Stimulated activated CD4-positive, alpha-beta T cell treated with anti-CD3 and anti-CD28 coated beads, Interleukin-12 subunit alpha, Interleukin-12 subunit beta, amount 100 ng/mL, for 4 hours (primary cell): ENCODE measurements around the gene DOK4.
"Not testable (repeated sequence)": the region's sequence is repeated elsewhere in the genome, so short reads cannot be mapped to it uniquely, and the experiment has no call there.

Experiments
- DNase-seq: peaks from one replicate; pipeline ENCODE4 v3.0.0-alpha.2; 2020

The DOK4 gene

GRCh38 chr16:57439947-57440346, 46.3 kb downstream of the DOK4 start:
- DNase-seq: not testable (repeated sequence)

GRCh38 chr16:57435838-57436237, 50.5 kb downstream of the DOK4 start:
- no peak for DNase-seq

DNA sequence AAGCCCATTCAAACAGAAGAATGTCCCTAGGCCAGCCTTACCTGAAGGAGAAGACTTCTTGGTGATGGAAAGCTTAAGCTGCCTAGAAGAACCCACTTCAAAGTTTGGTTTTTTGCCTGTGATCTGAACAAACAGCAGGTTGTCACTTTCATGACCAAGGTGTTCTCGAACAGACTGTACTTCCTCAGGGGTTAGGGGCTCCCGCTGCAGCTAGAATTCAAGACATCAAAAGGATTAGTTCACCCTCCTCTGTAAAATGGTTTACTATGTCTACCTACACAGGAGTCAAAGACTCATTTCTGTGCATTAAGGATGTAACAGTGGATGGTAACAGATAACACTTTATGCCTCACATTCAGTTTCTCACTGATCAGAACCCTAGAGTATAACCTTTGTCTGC, 52.3 kb downstream of the DOK4 start:
- no peak for DNase-seq

- no peak for DNase-seq
Measured at GRCh38 chr16:57432989-57433388, 53.3 kb downstream of the DOK4 start.

- no peak for DNase-seq
Measured at GRCh38 chr16:57432505-57432904, 53.8 kb downstream of the DOK4 start.

GRCh38 chr16:57430955-57431354, 55.3 kb downstream of the DOK4 start:
- no peak for DNase-seq

DNA sequence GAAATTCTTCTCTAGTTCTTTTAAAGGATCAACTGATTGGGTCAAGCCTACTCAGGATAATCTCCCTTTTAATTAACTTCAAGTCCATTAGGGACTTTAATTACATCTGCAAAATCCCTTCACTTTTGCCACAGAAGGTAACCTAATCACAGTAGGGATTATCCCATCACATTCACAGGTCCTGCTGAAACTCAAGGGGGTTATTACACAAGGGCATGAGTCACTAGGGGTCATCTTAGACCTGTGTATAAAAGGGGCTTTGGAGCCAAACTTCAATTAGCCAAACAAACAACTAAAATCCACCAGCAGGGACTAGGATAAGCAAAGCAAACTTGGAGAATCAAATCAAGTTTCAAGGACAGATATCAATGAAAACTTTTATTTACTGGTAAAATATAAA, 58.5 kb downstream of the DOK4 start:
- no peak for DNase-seq

GRCh38 chr16:57427307-57427706, 59.0 kb downstream of the DOK4 start:
- DNase-seq: no peak

DNA sequence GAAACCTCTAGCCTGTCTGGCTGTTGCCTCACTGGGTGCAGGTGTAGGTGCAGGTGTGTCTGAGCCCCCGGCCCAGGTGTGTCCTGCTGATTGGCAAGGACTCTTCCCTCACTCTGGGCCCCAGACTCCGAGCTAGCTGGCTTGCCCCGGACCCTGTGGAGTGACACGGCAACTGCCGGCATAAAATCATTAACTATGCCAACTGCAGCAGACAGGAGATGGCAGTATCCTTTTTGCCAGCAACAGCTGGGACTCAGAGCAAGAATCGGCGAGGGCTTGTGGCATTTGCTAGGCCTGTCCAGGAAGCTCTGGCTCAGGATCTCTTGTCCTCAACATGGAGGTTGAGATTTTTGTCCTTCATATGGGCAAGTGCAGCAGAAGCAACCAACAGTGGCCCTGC, 59.9 kb downstream of the DOK4 start:
- DNase-seq: no peak

DNA sequence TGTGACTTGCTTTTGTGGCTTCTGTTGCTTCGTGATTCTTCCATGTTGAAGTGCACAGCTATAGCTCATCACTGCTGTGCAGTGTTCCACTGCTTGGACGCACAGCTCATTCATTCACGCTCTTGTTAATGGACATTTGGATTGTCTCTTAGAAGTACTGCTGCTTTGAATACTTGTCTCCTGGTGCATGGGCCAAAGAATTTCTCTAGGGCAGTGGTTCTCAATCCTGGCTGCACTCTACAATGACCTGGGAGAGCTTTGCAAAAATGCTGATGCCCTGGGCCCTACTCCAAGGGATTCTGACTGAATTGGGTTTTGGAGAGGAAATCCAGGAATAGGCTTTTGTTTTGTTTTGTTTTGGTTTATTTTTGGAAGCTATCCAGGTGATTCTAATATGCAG, 61.7 kb downstream of the DOK4 start:
- DNase-seq: no peak

GRCh38 chr16:57423152-57423551, 63.1 kb downstream of the DOK4 start:
- DNase-seq: no peak

DNA sequence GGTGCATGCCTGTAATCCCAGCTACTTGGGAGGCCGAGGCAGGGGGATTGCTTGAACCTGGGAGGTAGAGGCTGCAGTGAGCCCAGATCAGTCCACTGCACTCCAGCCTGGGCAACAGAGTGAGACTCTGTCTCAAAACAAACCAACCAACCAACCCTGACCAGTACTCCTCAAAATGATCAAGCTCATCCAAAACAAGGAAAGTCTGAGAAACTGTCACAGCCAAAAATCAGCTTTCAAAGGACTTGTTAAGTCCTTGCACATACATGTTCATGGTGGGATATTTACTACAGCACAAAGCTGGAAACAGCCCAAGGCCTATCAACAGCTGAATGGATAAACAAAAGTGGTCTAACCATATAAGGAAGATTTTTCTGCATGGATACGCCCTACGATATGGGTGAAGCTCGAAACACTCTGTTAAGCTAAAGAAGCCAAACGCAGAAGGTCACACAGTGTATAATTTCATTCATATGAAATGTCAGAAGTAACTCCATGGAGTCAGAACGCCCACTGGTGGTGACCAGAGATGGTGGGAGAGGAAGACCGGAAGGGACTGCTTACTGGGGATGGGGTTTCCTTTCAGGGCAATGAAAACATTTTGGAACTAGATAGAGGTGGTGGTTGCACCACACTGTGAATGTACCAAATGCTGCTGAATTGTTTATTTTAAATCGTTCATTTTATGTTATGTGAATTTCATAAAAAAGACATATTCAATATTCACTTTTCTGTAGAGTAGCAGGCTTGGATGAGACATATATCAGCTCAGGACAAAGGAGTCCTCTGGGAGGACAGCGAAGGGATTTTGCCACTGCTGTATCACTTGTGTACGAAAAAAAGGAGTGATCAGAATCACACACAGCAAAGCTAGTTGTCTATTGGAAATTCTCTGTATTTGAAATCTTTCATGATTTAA, 64.0 kb downstream of the DOK4 start:
- no peak for DNase-seq
